Loucy (cell line): Measurements from ENCODE around the gene MRPS15.

Experiments
- CTCF ChIP-seq: fragments of 200-600 bp; sonication (generic); conservative IDR thresholded peaks from 2 replicates; pipeline ENCODE4 v1.5.1; 2014; ENCODE audit warnings: mild to moderate bottlenecking, antibody characterized with exemption, low read length
- EZH2phosphoT487 ChIP-seq: fragments of 200-600 bp; IDR thresholded peaks from 2 replicates; pipeline ENCODE4 v1.6.1; 2018; ENCODE audit warnings: antibody characterized with exemption, mild to moderate bottlenecking, moderate library complexity, borderline replicate concordance

- no peak for TF ChIP-seq CTCF
- TF ChIP-seq EZH2phosphoT487: no peak
These were observed 29.3 kb upstream of the MRPS15 start for GRCh38 chr1:36493524-36493923.
